Ishikawa (cell line): ENCODE measurements around the gene PCSK4.

ENCODE experiments used
- MAX ChIP-seq: IDR thresholded peaks from 2 replicates; pipeline ENCODE4 v1.6.1; 2012
- TAF1 ChIP-seq: IDR thresholded peaks from 2 replicates; pipeline ENCODE4 v1.6.1; 2012; ENCODE audit warnings: low read depth, mild to moderate bottlenecking
- YY1 ChIP-seq: IDR thresholded peaks from 2 replicates; pipeline ENCODE4 v1.6.1; 2012; ENCODE audit warnings: low read depth

- TF ChIP-seq YY1 (0 out of 2 replicates have a peak, but pooled peaks have one; percentile 14), MAX (no peak), TAF1 (no peak)
These were observed 17.7 kb downstream of the PCSK4 start for GRCh38 chr19:1472231-1473084.
